Measurements from ENCODE around the gene ST8SIA5. TPM values are rescaled to one million over a fixed set of nuclear protein-coding genes. Genes with fewer than 3 reads are reported as not detected.

Gene ST8SIA5
- total RNA-seq, 4 donors from 2014 or later: not detected

DNA sequence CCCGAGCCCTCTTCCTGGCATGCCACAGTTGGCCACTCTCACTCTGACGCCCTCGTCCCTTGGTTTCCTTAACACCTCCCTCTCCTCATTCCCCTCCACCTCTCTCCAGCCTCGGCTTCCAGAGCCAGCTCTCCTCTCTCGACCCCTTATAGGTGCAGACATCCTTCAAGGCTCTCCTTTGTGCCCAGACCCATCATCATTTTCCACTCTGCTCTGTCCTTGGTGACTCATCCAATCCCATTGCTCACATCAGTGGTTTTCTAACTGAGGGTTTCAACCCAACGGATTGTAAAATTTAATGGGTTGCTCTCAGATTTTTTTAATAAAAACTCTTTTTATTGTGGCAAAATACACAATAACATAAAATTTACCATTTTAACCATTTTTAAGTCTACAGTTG, 6.2 kb downstream of the ST8SIA5 start:
- Histone ChIP-seq H3K27me3 (peaks cover 0 to 31% (median 0%) of the 10 kb centered on the region in 4 donors), H3K9me3 (no peaks in the 10 kb centered on the region), H3K4me3 (no peak overlapping the region), H3K4me1 (peaks cover 0 to 6% (median 0%) of the 10 kb centered on the region in 3 donors), H3K27ac (no peak overlapping the region), H3K36me3 (no peaks in the 10 kb centered on the region)
- TF ChIP-seq POLR2A (IDR thresholded peaks at IDR 0.05) (no peak), CTCF (IDR thresholded peaks at IDR 0.05) (no peak)
- WGBS, 2 donors: 69 to 75% methylated on average over 6 of the region's 6 CpGs
- intact Hi-C loops (cut with DNase I): loop anchor here (5.0 kb wide), 1 partner anchor 48 kb away; no protein-coding TSS in a partner anchor
- DNase-seq: no peak

DNA sequence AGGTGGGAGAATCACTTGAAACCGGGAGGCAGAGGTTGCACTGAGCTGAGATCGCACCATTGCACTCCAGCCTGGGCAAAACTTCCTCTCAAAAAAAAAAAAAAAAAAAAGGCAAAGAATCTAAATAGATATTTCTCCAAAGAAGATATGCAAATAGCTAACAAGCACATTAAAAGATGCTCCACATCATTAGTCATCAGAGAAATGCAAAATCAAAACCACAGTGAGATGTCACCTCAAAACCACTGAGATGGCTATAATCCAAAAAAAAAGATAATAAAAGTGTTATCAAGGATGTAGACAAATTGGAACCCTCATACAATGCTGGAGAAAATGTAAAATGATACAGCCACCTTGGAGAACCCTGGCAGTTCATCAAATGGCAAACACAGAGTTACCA, 8.4 kb downstream of the ST8SIA5 start:
- DNase-seq: no peak

GRCh38 chr18:46740046-46740445, 16.8 kb downstream of the ST8SIA5 start:
- Histone ChIP-seq H3K4me3 (no peak overlapping the region), H3K27ac (no peak overlapping the region), H3K9me3 (peaks cover 0 to 8% (median 6%) of the 10 kb centered on the region in 3 donors), H3K36me3 (no peaks in the 10 kb centered on the region), H3K27me3 (peaks cover 0 to 13% (median 0%) of the 10 kb centered on the region in 4 donors), H3K4me1 (no peaks in the 10 kb centered on the region)
- intact Hi-C loops (cut with DNase I): no loop called here
- 51 to 77% methylated on average over 2 of the region's 2 CpGs for WGBS, 2 donors
- DNase-seq: no peak
- no peak for TF ChIP-seq CTCF (IDR thresholded peaks at IDR 0.05)
- TF ChIP-seq POLR2A (IDR thresholded peaks at IDR 0.05): no peak

More for the DNA sequence above, 8.4 kb downstream of the ST8SIA5 start:
- WGBS, 2 donors: 92 to 100% methylated on average over 2 of the region's 2 CpGs
- Histone ChIP-seq H3K4me3 (no peak overlapping the region), H3K27ac (no peak overlapping the region), H3K27me3 (peaks cover 0 to 10% (median 0%) of the 10 kb centered on the region in 4 donors), H3K9me3 (no peaks in the 10 kb centered on the region), H3K4me1 (no peaks in the 10 kb centered on the region), H3K36me3 (no peaks in the 10 kb centered on the region)
- TF ChIP-seq POLR2A (IDR thresholded peaks at IDR 0.05): no peak
- no peak for TF ChIP-seq CTCF (IDR thresholded peaks at IDR 0.05)
- intact Hi-C loops (cut with DNase I): no loop called here

- TF ChIP-seq CTCF (IDR thresholded peaks at IDR 0.05) (no peak), POLR2A (IDR thresholded peaks at IDR 0.05) (no peak)
- WGBS, 2 donors: 70 to 73% methylated on average over 3 of the region's 7 CpGs
- no peak for DNase-seq
Observed at GRCh38 chr18:46738491-46738890, 18.4 kb downstream of the ST8SIA5 start.

DNA sequence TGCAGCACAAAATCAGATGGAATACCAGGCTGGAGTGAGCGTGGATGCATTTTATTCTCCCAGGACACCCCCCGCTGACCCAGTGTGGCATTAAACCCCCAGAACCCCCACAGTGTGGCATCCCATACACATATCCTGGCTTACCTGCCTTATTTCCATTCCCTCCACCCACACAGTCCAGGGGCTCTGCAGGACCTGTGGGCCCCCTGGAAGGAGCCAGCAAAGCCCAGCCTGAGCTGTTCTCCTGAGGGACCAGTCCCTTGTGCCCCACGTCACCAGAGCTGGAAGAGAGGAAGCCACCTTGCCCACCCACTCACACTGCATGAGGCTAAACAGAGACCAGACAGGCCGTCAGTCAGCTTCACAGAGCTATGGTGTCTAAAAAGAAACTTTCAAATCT, 20.1 kb downstream of the ST8SIA5 start:
- 77 to 86% methylated on average over 2 to 4 of the region's 4 CpGs for WGBS, 2 donors
- peaks cover 0 to 12% (median 0%) of the 10 kb centered on the region in 4 donors for H3K27me3 ChIP-seq
- H3K36me3 ChIP-seq: no peaks in the 10 kb centered on the region
- intact Hi-C loops (cut with DNase I): no loop called here
- TF ChIP-seq POLR2A (IDR thresholded peaks at IDR 0.05): no peak
- TF ChIP-seq CTCF (IDR thresholded peaks at IDR 0.05): no peak
- H3K27ac ChIP-seq: no peak overlapping the region
- no peak overlapping the region for H3K4me3 ChIP-seq
- no peaks in the 10 kb centered on the region for H3K4me1 ChIP-seq
- DNase-seq: no peak
- H3K9me3 ChIP-seq: peaks cover 0 to 10% (median 6%) of the 10 kb centered on the region in 3 donors

More at GRCh38 chr18:46738491-46738890, 18.4 kb downstream of the ST8SIA5 start:
- Histone ChIP-seq H3K36me3 (no peaks in the 10 kb centered on the region), H3K4me1 (no peaks in the 10 kb centered on the region), H3K4me3 (no peak overlapping the region), H3K27ac (no peak overlapping the region), H3K9me3 (peaks cover 0 to 8% (median 6%) of the 10 kb centered on the region in 3 donors), H3K27me3 (peaks cover 0 to 13% (median 0%) of the 10 kb centered on the region in 4 donors)
- intact Hi-C loops (cut with DNase I): no loop called here
